SK-N-MC (cell line): Measurements from ENCODE around the gene CEP83.

ENCODE experiments used
- DNase-seq: peaks from one replicate; pipeline ENCODE4 v3.0.0-alpha.2; 2011; ENCODE audit warnings: low read depth, low spot score
- H3K27ac ChIP-seq: fragments of 200-600 bp; sonication (generic); 2 replicates; pipeline ENCODE4 v1.5.1; 2016; ENCODE audit warnings: mixed run types
- H3K36me3 ChIP-seq: fragments of 200-600 bp; sonication (generic); 2 replicates; pipeline ENCODE4 v1.6.1; 2017; ENCODE audit warnings: antibody characterized with exemption, low read length, mixed read lengths; ENCODE audit not compliant: insufficient read depth
- H3K4me3 ChIP-seq: fragments of 200-600 bp; sonication (generic); 2 replicates; pipeline ENCODE4 v1.5.1; 2016
- H3K9ac ChIP-seq: fragments of 200-600 bp; sonication (generic); 2 replicates; pipeline ENCODE4 v1.8.0; 2017; ENCODE audit warnings: mixed run types, mixed read lengths; ENCODE audit not compliant: insufficient read length
- H3K9me3 ChIP-seq: fragments of 200-600 bp; sonication (generic); 2 replicates; pipeline ENCODE4 v1.6.1; 2017; ENCODE audit warnings: low read depth, mild to moderate bottlenecking, antibody characterized with exemption, low read length, moderate library complexity, mixed read lengths
- EZH2 ChIP-seq: fragments of 200-600 bp; sonication (generic); IDR thresholded peaks from one replicate; pipeline ENCODE4 v1.6.1; 2017; ENCODE audit warnings: antibody characterized with exemption
- FOXP2 ChIP-seq: optimal IDR thresholded peaks from 2 replicates; pipeline ENCODE3; 2011; ENCODE audit warnings: mild to moderate bottlenecking, moderate library complexity; ENCODE audit not compliant: insufficient read depth; ENCODE audit errors: extremely low read length, control extremely low read depth
- POLR2AphosphoS5 ChIP-seq: IDR thresholded peaks from 2 replicates; pipeline ENCODE4 v1.6.1; 2012; ENCODE audit warnings: mild to moderate bottlenecking, low read depth, low read length, borderline replicate concordance

CEP83 gene

DNA sequence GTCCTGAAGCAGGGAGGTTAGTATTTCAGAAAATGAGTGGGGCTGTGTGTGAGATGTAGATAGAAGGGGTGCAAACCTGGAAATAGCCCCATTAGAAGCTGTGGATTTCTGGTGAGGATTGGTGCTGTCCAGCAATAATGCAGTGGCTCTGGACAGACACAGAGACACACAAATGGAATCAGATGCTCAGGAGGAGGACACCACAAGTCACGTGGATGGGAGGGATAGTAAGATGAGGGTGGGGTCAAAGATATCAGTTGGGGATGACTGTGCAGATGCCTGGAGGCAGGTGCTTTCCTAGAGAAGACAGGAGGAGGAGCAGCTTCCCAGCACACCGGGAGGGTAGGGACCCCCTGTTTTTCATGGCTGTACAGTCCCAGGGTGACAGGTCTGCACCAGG is 174.8 kb downstream of the CEP83 start:
- no peak overlapping the region for H3K4me3 ChIP-seq
- no peaks in the 10 kb centered on the region for H3K36me3 ChIP-seq
- no peak for DNase-seq
- no peak overlapping the region for H3K27ac ChIP-seq
- H3K9ac ChIP-seq = no peak overlapping the region
- H3K9me3 ChIP-seq = no peaks in the 10 kb centered on the region
- TF ChIP-seq FOXP2 (no peak), POLR2AphosphoS5 (no peak), EZH2 (no peak)

DNA sequence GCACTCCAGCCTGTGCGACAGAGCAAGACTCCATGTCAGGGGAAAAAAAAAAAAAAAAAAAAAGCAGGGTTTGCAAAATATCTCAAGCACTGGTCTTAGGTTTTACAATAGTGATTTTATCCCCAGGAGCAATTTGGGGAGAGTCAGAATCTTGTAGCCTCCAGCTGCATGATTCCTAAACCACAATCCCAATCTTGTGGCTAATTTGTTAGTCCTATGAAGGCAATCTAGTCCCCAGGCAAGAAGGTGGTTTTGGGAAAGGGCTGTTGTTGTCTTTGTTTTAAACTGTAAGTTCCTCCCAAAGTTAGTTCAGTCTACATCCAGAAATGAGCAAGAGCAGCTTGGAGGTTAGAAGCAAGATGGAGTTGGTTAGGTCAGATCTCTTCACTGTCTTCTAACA is 175.6 kb downstream of the CEP83 start:
- no peak for DNase-seq
- Histone ChIP-seq H3K27ac (no peak overlapping the region), H3K4me3 (no peak overlapping the region)

DNA sequence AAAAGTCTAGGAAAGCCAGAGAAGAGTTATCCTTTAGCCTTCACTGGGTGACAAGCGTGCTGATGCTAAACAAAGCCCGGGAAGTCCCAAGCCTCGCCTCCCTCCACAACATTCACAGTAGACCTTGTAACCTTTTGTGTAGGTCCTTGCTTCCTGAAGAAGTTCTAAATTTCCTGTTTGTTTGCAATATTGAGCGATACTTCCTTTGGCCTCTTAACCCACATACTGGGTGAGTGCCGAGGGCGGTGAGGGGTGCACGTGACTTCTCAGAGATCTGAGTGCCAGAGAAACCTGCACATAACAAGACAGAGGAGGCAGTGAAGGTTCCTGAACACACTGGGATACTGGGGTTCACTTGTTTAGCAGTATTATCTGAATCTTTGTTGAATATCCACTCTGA is 177.0 kb downstream of the CEP83 start:
- DNase-seq = no peak
- Histone ChIP-seq H3K27ac (no peak overlapping the region), H3K36me3 (no peaks in the 10 kb centered on the region), H3K9me3 (no peaks in the 10 kb centered on the region), H3K4me3 (no peak overlapping the region), H3K9ac (no peak overlapping the region)
- TF ChIP-seq EZH2 (no peak), FOXP2 (no peak), POLR2AphosphoS5 (no peak)

More for the DNA sequence above, 175.6 kb downstream of the CEP83 start:
- Histone ChIP-seq H3K9me3 (no peaks in the 10 kb centered on the region), H3K9ac (no peak overlapping the region), H3K36me3 (no peaks in the 10 kb centered on the region)
- no peak for TF ChIP-seq POLR2AphosphoS5
- TF ChIP-seq EZH2 = no peak
- TF ChIP-seq FOXP2 = no peak

DNA sequence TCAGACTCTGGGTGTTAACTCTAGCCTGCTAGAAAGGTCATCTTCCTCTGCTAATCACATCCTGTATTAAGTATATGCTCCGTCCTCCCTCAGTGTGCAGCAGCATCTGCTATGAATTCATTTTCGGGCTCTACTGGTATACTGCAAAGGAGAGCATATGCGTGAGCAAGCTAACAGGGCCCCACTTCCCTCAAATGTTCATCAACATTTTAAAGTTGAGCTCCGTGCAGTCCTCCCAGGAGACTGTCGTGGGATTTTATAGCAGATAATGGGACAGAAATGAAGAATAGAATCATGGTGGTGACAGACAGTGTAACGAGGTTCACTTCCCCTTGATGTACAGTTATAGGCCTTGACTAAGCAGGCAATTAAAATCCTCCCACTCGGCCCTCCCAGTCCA is 179.6 kb downstream of the CEP83 start:
- TF ChIP-seq EZH2 (no peak), POLR2AphosphoS5 (no peak), FOXP2 (no peak)
- Histone ChIP-seq H3K4me3 (no peak overlapping the region), H3K9me3 (no peaks in the 10 kb centered on the region), H3K36me3 (no peaks in the 10 kb centered on the region), H3K9ac (no peak overlapping the region), H3K27ac (no peak overlapping the region)
- no peak for DNase-seq

DNA sequence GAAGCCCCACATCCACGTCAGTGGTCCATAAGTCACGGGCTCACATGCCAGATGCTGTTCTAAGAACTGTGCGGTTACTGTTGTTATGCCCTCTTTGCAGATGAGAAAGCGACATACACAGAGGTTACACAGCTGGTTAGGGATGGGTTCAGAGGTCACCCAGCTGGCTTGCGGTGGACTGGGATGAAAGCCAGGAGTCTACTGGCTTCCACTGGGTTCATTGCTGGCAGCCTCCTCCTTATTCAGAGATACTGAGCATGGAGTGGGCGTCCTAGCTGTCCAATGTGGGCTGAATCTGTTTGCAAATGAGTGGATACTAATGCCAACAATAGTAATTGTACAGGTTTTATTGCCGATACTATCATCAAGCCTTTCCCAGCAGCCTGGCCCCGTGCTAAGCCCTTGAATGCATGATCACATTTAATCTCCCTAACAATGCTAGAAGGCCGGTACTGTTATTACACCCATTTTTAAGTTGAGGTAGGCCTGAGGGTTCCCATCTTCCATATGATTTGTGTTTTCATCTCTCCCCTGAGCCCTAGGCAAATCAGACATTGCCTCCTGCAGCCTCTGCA is 182.2 kb downstream of the CEP83 start:
- Histone ChIP-seq H3K9ac (no peak overlapping the region), H3K36me3 (no peaks in the 10 kb centered on the region), H3K4me3 (no peak overlapping the region), H3K27ac (no peak overlapping the region), H3K9me3 (no peaks in the 10 kb centered on the region)
- DNase-seq = no peak
- TF ChIP-seq EZH2 = no peak
- TF ChIP-seq POLR2AphosphoS5 = no peak
- no peak for TF ChIP-seq FOXP2

DNA sequence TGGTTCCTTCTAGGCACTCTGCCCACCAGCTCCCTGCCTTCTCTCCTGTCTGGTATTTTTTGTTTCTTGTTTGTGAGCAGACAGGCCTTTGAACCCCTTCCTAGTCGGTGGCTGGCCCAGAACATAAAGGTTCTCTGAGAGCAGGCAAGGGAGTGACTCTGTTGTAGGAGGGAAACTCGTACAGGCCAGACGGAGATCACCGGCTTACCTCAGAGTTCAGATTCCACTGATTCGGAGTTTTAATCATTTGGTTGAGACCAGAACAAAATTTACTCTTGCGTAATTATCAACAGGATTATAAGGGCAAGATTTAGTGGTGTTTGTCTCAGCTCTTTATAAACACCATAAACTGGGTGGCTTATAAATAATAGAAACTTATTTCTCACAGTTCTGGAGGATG is 182.9 kb downstream of the CEP83 start:
- Histone ChIP-seq H3K36me3 (no peaks in the 10 kb centered on the region), H3K27ac (no peak overlapping the region), H3K9me3 (no peaks in the 10 kb centered on the region), H3K4me3 (no peak overlapping the region), H3K9ac (no peak overlapping the region)
- DNase-seq = no peak
- TF ChIP-seq EZH2 = no peak
- no peak for TF ChIP-seq FOXP2
- no peak for TF ChIP-seq POLR2AphosphoS5

DNA sequence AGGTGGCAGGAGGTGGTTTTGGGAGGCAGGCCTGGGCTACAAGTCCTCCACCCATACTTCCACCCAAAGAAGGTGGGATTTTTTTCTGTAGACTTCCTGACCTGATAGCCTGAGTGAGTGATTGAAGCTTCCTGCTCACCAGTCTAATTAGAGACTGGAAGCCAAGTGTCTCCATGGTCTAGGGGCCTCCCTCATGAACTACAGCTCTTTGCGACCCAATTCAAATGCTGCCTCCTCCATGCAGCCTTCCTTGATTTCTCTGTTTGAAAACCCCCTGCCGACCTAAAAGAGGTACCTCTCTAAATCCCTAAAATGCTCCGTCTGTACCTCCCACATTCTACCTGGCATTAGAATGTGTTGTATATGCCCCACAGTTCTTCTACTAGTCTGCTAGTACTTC is 186.4 kb downstream of the CEP83 start:
- Histone ChIP-seq H3K27ac (no peak overlapping the region), H3K4me3 (no peak overlapping the region), H3K9ac (no peak overlapping the region), H3K36me3 (no peaks in the 10 kb centered on the region), H3K9me3 (no peaks in the 10 kb centered on the region)
- DNase-seq = no peak
- TF ChIP-seq POLR2AphosphoS5 (no peak), FOXP2 (no peak), EZH2 (no peak)

DNA sequence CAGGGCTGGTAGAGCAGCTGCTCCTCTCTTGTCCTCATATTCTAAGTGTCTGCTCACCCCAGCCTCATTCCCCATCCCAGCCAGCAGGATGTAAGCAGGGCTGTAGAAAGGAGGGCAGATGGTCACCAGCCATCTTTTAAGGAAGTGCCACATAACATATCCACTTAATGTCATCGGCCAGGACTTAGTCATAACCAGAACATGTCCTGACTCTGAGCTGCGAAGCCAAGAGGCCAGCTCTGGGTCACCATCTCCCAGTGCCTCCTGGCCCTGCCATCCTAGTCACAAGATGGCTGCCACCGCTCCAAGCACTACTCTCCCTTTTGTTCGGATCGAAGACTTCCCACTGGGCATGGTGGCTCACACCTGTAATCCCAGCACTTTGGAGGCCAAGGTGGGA is 187.4 kb downstream of the CEP83 start:
- H3K9me3 ChIP-seq = no peaks in the 10 kb centered on the region
- H3K4me3 ChIP-seq = no peak overlapping the region
- H3K27ac ChIP-seq = no peak overlapping the region
- no peak overlapping the region for H3K9ac ChIP-seq
- DNase-seq = no peak
- H3K36me3 ChIP-seq = no peaks in the 10 kb centered on the region
- no peak for TF ChIP-seq FOXP2
- TF ChIP-seq EZH2 = no peak
- no peak for TF ChIP-seq POLR2AphosphoS5

DNA sequence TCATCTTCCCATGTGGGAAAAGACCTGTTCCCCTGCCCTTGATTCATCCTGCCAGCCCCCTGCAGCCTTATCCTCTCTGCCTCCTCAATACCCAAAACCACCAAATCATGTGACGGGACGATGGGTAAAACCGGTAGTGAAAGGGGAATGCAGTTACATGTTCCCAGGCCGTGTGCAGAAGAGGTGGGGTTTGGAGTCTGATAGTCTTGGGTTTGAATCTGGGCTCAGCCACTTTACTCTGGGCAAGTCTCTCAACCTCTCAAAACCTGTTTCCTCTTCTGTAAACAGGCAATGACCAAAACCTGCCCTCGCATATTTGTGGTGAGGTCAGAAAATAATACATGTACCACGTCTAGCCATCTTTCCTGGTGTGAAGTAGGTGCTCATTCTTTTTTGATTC is 188.3 kb downstream of the CEP83 start:
- TF ChIP-seq POLR2AphosphoS5 (no peak), EZH2 (no peak), FOXP2 (no peak)
- no peak overlapping the region for H3K27ac ChIP-seq
- H3K9me3 ChIP-seq = no peaks in the 10 kb centered on the region
- no peak for DNase-seq
- H3K9ac ChIP-seq = no peak overlapping the region
- no peak overlapping the region for H3K4me3 ChIP-seq
- no peaks in the 10 kb centered on the region for H3K36me3 ChIP-seq
